Articular chondrocyte of knee joint (primary cell): ENCODE data around the gene VENTX. TPM values are rescaled to one million over a fixed set of nuclear protein-coding genes. Genes with fewer than 3 reads are reported as not detected.

Source experiments
- total RNA-seq: library from RNA; depleted of rRNA; stranded (reverse); fragments of >200 nt; gene quantifications from 2 replicates; pipeline ENCODE4 v1.2.3, GENCODE V29; 2012

VENTX gene, protein sequence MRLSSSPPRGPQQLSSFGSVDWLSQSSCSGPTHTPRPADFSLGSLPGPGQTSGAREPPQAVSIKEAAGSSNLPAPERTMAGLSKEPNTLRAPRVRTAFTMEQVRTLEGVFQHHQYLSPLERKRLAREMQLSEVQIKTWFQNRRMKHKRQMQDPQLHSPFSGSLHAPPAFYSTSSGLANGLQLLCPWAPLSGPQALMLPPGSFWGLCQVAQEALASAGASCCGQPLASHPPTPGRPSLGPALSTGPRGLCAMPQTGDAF
- total RNA-seq, result not detected in 2 replicates

GRCh38 chr10:133237588-133238465 is at the start of gene VENTX:
Gene VENTX (plus strand): TSS chr10:133237855. CDS start chr10:133237915, 60 bp downstream.

DNA sequence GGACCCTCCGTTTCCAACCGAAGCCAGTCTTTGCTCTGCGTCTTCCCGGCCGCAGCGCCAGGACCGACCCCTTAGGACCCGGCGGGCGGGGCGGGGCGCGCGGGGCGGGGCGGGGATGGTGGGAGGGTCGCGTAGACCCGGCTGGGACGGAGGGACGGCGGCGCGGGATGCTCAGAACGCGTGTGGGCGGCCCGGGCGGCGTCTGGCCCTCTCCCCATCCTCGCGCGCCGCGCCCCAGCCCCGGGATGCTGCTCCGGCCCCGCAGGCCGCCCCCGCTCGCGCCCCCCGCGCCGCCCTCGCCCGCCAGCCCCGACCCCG is 7.7 kb upstream of the VENTX start, which contains the start of gene UTF1:
Gene UTF1 (plus strand): TSS at position 174 of the 318 bp plus-strand sequence. CDS start 72 bp downstream, at position 246.

DNA sequence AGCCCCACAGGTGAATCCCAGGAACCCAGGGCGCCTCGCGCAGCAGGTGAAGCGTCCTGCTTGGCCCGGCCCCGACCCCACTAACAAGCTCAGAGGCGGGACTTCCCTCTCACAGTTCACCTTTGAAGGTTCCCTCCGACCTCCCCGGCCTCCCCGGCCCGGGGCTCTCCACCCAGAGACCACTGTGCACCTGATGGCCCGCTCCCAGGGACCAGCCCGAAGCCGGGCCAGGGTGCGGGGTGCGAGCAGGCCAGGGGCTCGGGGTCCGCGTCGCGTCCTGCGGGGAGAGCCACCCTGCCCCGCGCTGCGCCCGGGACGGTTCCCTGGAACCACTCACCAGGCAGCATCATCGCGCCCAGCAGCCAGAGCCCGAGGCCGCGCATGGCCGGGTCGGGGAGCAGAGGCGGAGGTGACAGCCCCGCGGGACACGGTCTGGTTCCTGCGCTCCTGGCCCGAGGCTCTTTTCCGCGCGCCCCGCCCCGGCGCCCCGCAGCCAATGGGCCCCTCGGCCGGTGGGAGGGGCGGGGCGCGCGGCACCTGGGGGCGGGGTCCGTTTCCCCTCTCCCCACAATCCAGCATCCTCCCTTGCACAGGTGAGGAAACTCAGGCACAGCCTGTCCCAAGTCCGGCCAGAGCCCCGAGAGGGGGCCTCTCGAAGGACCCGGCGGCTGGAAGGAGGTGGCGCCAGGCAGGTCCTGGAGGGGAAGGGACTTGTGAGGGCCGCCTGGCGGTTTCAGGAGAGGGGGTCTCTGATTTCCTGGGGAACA is 39.0 kb downstream of the VENTX start, which contains the start of gene ADAM8:
Gene ADAM8 (minus strand): TSS at position 434 of the 767 bp plus-strand sequence. CDS start 51 bp downstream, at position 383.

Other genes starting within 250 kb of the VENTX start
- gene ADGRA1, start 149.9 kb upstream of the VENTX start, total RNA-seq, result not detected in 2 replicates
- gene KNDC1, start 77.6 kb upstream of the VENTX start, total RNA-seq, result 0.54 and 0.65 TPM in 2 replicates
- not detected in 2 replicates for gene UTF1, start 7.6 kb upstream of the VENTX start, total RNA-seq
- gene ADAM8, start 39.0 kb downstream of the VENTX start, total RNA-seq, result 0.32 and 0.65 TPM in 2 replicates
- 51.0 and 62.5 TPM in 2 replicates for gene TUBGCP2, start 71.0 kb downstream of the VENTX start, total RNA-seq
- gene ZNF511, start 71.1 kb downstream of the VENTX start, total RNA-seq, result 21.1 and 23.0 TPM in 2 replicates
- gene CALY, start 99.0 kb downstream of the VENTX start, total RNA-seq, result not detected in 2 replicates
- gene PRAP1, start 109.5 kb downstream of the VENTX start, total RNA-seq, result not detected in 2 replicates
- 10.4 and 20.8 TPM in 2 replicates for gene FUOM, start 120.2 kb downstream of the VENTX start, total RNA-seq
- gene ECHS1, start 135.5 kb downstream of the VENTX start, total RNA-seq, result 51.8 and 52.0 TPM in 2 replicates
- gene PAOX, start 141.4 kb downstream of the VENTX start, total RNA-seq, result 4.2 and 4.4 TPM in 2 replicates
- 29.1 and 29.4 TPM in 2 replicates for gene MTG1, start 156.3 kb downstream of the VENTX start, total RNA-seq
- gene SPRN, start 186.8 kb downstream of the VENTX start, total RNA-seq, result 0.11 and 0.13 TPM in 2 replicates
- 3.3 and 3.4 TPM in 2 replicates for gene SCART1, start 216.1 kb downstream of the VENTX start, total RNA-seq